Activated CD4-positive, CD25-positive, alpha-beta regulatory T cell (primary cell): Measurements from ENCODE around the gene LY6G6C.

Experiments
- DNase-seq, 4 experiments: peaks; one replicate each; lab custom pipeline; 2025; lab: John Stamatoyannopoulos, UW

The LY6G6C gene

GRCh38 chr6:31680226-31681134 lies 41.1 kb downstream of the LY6G6C start, which contains the start of gene LY6G5C:
LY6G5C (minus strand) TSS chr6:31681067; CDS start chr6:31680373, 694 bp downstream.
- peak; percentile 12 to 31 (median 30) for DNase-seq

DNA sequence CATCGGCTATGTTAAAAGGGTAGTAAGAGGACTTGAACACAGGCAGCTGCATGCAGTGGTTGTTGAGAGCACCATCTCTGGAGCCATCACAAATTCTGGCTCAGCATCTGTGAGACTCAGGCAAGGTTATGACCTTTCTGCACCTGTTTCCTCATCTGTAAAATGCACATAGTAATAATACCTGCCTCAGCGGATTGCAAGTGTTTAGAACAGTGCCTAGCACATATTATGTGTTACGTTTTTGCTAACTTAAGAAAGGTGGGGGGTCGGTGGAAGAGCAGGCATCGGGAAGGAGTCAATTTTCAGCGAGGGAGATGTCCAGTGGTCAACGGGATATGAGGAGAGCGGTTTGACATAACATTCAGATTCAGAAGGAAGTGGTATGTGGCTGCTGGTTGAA lies 43.6 kb downstream of the LY6G6C start:
- DNase-seq, result no peak

- DNase-seq, result no peak
Measured at GRCh38 chr6:31676904-31677303, 44.6 kb downstream of the LY6G6C start.

DNA sequence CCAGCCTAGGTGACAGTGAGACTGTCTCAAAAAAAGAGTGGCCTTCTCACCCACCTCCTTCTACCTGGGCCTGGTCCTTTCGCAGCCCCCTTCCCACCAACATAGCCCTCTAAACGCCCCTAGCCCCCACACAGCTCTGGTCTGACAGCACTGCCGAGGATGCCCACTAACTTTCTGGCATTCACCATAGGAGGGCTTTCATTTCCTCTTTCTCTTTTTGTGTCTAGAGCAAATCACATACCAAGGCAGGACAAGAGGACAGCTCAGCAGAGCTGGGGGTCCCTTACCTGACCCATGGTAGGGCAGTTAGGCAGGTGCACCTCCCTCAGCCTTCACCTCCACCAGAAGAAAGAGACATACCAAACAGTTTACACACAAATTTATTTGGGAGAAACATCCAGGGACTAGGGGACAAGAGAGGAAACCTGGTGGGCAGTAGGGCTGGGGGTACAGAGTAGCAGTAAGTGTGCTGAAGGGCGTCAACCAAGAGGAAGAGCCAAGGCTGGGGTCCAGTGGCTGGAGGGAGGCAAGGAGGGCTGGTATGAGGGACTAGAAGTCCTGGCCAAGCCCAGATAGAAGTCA lies 45.1 kb downstream of the LY6G6C start:
- DNase-seq, result no peak

- no peak for DNase-seq
Measured at GRCh38 chr6:31669676-31670075, 51.9 kb downstream of the LY6G6C start, which contains the start of gene LY6G5B. LY6G5B (plus strand) TSS chr6:31669976; CDS start chr6:31670951, 975 bp downstream.
